Measurements from ENCODE around the gene R3HDM4.
"Not testable (repeated sequence)": the region's sequence is repeated elsewhere in the genome, so short reads cannot be mapped to it uniquely, and the experiment has no call there.

Gene R3HDM4

DNA sequence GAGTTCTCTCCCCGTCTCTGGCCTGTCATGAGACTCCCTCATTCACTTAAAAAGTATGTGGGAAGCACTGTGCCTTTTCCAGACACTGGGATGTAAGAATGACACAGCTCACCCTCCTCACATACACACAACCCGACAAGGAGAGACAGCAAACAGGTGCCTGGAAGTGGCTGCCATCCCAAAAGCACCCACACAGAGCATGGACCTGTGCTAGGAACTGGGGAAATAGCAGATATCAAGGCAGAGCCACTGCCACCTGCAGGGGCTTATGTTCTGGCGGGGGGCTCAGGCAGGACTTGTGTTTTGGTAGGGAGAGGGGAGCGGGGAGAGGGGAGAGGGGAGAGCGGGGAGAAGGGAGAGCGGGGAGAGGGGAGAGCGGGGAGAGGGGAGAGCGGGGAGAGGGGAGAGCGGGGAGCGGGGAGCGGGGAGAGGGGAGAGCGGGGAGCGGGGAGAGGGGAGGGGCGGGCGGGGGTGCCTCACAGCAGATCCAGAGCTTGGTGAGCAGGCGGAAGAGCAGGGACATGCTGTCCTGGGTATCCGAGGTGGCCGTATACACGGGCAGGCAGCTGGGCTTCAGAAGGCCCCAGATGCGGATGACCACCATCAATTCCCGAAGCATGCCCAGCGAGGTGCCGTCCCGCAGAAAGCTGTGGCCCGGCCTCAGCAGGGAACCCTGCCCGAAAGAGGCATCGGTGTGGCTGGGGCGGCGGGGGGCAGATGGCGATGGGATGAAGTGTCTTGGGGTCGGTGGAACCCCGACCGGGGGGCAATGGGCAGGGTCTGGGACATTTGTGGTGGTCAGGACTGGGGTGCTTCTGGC is 41.4 kb downstream of the R3HDM4 start:
- no peak for DNase-seq

DNA sequence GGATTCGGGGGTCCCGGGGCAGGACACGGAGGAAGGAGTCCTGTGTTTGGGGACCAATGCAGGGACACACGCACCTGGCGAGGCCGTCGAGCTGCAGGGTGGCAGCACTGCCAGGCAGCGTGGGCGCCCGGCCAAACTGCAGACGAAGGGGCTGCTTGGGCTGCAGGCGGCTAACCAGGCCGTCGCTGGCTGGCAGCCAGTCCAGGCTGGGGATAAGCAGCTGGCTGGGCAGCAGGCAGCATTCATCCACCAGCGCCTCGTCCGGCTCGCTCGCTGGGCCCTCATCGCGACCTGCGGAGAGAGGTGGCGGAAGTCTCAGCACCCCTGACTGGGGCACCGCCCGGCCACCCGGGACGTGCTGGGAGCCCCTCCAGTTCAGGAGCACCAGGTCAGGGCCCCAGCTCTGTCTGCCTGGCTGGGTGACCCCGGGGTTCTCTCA is 42.0 kb downstream of the R3HDM4 start:
- no peak for DNase-seq

DNA sequence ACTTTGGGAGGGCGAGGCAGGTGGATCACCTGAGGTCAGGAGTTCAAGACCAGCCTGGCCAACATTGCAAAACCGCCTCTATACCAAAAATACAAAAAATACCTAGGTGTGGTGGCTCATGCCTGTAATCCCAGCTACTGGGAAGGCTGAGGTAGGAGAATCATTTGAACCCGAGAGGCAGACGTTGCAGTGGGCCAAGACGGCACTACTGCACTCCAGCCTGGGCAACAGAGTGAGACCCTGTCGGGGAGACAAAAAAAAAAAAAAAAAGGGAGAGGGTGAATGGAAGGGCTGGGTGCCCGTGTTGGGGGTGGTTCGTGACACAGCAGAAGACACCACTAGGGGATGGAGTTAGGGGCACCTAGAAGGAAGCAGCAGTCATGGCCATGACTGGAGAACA is 42.7 kb downstream of the R3HDM4 start:
- DNase-seq, result no peak

DNA sequence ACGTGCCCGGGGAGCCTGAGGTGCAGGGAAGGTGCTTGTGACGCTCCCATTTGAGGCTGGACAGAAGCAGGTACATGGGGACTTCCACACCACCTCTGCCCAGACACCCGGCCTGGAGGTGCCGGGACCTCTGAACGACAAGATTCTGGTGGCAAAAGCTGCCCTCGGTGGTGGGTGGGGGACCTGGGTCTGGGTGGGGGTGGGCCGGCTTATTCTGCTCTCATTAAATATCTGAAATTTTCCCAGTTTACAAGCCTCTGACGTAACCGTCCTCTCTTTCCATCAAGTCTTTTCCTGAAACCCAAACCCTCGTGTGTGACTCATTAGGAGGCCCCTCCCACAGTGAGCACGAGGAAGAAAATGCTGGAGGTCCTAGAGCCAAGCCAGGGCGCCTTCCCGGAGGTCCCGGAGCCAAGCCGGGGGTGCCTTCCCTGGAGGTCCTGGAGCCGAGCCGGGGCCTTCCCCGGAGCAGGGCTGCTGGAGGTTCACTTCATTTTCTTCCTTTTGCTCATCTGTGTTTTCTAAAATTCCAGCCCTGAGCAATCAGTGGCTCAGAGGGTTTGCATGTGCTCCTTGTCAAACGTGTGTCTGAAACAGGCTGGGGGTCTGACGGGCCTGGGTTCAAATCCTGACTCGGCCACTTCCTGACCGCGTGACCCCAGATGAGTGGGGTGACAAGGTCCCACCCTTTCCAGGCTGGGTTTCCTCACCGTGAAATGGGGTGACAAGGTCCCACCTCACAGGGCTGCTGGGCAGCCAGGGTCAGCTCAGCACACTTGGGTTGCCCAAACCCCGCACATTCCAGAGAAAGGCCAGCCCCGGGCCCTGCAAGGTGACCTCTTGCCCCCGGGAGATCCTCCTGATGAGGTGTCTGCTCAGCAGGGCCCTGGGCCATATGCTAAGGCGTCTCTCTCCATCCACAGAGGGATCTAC is 43.5 kb downstream of the R3HDM4 start:
- DNase-seq, result no peak

DNA sequence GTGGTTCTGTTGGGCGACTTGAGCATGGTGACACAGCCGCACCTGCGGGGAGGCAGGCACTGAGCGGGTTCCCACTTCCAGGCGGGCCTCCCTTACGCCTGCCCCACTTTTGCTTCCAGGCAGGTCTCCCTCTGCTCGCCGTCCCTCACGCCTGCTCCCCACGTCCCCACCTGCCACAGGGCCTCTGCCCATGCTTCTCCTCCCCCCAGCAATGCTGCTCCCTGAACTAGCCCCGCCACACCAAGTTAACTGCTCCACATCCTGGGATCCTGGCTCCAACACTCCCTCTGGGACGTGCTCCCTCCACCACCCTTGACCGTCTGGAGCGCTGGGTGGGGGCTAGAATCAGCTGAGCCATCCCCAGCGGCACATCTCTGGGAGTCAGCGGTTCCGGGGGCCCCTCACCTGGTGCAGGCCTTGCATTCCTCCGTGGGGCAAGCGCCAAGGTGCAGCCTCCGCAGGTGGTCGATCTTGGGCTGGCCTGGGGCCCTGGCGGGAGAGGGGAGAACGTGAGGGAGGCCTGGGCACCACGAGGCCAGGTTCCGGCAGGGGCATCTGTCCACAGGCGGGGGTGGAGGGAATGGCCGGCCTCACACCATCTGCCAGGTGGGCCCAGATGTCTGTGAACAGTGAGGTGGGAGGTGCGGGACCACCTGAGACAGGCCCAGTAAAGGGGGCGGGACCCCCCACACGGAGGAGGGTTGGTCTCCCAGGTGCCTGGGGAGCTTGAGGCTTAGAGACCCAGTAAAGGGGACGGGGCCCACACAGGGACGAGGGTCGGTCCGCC is 44.4 kb downstream of the R3HDM4 start:
- no peak for DNase-seq

DNA sequence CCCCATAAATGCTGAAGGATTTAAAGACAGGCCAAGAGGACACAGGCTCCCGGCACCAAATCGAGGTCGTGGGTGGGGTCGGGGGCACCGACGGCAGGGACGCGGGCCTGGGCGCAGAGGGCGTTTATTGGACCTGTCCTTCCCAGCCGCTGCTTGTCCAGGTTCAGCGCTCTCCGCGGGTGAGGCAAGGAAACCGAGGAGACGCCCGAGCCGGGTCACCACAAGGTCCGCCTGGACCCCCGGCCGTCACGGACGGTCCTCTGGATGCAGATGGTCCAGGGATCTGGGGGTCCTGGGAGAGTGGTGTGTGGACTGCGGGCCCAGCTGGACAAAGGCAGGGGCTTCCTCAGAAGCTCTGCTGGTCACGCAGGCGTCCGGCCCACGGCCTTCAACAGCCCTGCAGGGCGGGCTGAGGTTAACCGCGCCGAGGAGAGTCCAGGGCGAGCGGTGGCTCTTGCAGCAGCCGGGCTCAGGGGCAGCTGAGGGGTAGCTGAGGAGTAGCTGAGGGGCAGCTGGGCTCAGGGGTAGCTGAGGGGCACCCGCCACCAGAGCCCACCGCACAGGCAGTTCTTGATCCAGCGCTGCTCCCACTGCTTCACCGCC is 45.1 kb downstream of the R3HDM4 start:
- DNase-seq, result no peak

DNA sequence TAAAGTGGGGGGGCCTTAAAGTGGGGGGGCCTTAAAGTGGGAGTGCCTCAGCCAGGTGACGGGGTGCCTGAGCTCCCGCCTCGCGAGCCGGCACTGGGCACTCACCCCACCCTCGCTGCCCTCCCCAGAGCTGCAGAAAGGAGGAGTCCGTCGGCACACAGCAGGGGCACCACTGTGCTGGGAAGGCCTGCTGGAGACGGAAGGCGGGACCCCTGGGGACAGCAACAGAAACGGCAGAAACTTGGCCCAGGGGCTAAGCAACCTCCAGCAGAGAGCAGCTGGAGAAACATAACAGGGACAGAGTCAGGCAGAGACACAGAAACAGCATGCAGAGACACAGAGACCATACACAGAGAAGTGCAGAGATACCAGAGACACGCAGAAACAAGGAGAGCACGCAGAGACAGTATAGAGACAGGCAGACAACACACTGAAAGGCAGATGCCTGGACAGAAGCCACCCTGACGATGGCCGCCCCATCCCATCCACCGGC is 45.7 kb downstream of the R3HDM4 start:
- no peak for DNase-seq

DNA sequence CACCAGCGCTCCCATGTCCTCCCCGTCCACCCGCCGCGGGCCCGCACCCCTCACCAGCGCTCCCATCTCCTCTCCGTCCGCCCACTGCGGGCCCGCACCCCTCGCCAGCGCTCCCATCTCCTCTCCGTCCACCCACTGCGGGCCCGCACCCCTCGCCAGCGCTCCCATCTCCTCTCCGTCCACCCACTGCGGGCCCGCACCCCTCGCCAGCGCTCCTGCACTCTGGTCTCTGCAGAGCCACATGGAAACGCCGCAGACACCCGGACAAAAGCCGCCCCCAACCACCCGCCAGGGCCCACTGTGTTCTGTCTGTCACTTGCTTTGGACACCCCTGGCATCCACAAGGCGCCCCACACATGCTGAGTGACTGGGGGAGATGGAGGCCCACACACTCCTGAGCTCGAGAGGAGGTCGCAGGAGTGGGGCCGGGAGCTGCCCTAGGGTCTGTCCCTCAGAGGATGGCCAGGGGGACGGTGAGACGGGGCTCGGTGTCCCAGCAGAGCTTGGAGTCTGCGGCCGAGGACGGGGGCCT is 46.2 kb downstream of the R3HDM4 start:
- no peak for DNase-seq

DNA sequence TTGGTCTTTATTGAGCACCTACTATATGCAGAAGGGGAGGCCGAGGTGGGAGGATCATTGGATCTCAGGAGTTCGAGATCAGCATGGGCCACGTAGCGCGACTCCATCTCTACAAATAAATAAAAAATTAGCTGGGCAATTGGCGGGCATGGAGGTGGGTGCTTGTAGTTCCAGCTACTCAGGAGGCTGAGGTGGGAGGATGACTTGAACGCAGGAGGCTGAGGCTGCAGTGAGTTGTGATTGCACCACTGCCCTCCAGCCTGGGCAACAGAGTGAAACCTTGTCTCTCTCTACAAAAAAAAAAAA is 49.8 kb downstream of the R3HDM4 start:
- no peak for DNase-seq

DNA sequence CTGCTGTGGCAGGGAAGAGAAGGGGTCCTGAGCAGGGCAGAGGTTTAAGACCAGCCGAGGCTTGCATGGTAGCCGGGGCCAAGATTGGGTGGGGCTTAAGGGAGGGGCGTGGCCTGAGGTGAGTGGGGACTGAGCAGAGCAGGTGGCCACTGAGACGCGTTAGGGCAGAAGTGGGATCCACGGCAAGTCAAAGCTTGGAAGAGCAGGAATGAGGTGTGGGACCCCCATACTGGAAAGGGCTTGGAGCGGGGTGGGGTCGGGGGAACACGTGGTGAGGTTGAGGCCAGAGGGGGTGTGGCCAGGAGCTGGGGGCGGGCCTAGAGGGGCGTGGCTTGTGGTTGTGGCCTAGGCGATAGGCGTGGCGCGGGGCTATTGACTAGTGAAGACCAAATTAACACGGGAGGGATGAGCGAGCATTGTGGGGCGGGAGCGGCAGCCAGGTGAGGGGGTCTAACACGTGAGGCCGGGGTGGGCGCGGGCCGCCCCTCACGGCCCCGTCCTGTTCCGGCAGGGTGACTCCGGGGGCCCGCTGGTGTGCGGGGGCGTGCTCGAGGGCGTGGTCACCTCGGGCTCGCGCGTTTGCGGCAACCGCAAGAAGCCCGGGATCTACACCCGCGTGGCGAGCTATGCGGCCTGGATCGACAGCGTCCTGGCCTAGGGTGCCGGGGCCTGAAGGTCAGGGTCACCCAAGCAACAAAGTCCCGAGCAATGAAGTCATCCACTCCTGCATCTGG is 50.3 kb downstream of the R3HDM4 start:
- DNase-seq, result no peak

DNA sequence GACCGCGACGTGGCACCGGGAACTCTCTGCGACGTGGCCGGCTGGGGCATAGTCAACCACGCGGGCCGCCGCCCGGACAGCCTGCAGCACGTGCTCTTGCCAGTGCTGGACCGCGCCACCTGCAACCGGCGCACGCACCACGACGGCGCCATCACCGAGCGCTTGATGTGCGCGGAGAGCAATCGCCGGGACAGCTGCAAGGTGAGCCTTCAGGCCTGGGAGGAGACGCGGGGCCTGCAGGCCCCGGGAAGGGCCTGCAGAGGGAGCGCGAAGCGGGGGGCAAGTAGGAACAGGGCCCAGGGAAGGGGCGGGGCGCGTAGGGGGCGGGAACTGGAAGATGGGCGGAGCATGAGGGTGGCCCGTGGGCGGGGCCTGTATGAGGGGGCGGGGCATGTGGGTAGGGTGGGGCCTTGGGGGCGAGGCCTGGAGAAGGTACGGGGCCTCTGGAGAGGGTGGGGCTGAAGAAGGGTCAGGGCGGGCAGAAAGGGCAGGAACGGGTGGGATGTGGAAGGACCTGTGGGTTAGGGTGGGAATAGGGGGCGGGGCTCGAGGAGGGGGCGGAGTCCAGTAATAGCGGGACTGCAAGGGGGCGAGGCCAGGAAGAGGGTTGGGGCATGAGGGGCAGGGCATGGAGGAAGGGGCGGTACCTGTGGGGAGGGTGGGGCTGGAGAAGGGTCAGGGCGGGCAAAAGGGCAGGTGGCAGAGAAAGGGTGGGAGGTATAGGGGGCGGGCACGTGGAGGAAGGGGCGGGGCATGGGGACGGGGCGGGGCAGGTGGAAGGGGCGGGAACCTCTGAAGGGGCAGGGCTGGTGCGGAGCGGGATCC is 51.1 kb downstream of the R3HDM4 start:
- DNase-seq, result no peak

DNA sequence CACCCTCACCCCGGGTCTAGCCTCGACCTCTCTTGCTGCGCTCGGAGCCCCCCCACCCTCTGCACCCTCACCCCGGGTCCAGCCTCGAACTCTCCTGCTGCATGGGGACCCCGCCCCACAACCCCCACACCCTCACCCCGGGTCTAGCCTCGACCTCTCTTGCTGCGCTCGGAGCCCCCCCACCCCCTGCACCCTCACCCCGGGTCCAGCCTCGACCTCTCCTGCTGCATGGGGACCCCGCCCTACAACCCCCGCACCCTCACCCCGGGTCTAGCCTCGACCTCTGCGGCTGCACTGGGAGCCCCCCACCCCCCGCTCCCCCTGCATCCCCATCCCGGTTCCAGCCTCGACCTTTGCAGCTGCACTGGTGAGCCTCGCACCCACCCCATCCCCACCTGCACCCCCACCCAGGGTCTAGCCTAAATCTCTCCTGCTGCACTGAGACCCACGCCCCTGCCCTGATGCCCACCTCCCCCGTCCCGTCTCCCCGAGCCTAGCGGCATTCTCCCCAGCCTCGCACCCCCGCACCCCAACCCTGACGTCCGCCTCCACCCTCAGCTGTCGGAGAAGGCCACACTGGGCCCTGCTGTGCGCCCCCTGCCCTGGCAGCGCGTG is 51.8 kb downstream of the R3HDM4 start:
- DNase-seq, result no peak

DNA sequence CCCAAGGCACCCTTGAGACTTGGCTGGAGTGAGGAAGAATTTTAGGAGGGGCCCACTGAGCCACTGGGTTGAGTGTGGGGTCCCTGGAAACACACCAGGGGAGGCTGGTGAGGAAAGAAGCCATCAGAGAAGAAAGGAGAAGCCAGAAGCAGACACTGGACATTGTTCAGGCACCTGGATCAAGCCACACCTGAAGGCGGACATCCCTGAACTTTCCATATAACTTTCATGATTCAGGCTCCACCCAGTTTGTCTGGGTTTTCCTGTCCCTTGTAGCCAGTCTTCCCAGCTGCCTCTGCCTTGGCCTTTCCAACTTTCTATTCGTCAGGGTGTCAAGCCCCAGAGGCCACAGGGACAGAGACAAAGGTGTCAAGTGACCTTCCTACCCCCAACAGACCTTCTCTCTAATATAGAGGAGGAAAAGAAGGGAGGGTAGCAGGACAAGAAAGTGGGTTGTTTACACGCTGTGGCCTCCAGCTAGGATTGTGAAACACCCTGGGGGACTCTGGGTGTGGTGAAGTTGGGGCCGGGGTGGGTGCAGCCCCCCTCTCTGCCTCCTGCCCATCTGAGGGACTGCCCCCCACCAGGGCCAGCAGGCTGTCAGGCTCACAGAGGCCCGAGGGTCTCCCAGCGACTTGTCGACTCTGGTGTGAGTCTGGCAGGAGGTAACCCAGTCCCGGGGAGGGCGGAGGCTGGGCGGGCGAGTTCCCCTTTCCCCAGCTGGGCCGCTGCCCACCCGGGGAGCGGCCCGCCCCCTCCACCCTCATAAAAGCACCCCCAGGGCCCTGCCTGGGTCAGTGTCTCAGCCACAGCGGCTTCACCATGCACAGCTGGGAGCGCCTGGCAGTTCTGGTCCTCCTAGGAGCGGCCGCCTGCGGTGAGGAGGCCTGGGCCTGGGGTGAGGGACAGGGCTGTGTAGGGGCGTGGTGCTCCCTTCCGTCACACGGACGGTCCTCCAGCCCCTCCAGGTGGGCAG is 53.9 kb downstream of the R3HDM4 start, which contains the start of gene CFD:
CFD (plus strand) TSS at position 797 of the 976 bp plus-strand sequence; CDS start at position 823, 26 bp downstream.
- DNase-seq, result no peak

DNA sequence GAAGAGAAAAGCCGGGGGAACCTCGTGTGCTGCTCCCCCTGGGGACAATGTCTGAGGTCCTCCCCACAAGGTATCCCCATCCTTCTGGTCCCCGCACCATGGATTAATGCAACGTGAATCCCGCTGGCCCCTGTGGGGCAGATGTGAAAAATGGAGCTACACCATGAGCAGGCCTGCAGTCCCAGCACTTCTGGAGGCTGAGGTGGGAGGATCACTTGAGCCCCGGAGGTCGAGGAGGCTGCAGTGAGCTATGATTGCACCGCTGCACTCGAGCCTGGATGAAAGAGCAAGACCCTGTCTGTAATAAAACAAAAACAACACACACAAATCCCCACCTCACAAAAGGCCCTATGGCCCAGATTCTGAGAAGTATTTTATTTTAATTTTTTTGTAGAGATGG is 54.7 kb downstream of the R3HDM4 start:
- no peak for DNase-seq

DNA sequence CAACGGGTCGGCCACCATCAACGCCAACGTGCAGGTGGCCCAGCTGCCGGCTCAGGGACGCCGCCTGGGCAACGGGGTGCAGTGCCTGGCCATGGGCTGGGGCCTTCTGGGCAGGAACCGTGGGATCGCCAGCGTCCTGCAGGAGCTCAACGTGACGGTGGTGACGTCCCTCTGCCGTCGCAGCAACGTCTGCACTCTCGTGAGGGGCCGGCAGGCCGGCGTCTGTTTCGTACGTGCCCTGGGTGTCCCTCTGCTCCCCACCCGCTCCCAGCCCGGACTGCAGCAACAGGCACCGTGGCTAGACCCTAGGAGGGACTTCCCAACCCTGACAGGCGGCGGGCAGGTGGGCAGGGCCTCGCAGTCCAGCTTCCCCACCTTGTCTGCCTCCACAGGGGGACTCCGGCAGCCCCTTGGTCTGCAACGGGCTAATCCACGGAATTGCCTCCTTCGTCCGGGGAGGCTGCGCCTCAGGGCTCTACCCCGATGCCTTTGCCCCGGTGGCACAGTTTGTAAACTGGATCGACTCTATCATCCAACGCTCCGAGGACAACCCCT is 57.4 kb downstream of the R3HDM4 start:
- no peak for DNase-seq

DNA sequence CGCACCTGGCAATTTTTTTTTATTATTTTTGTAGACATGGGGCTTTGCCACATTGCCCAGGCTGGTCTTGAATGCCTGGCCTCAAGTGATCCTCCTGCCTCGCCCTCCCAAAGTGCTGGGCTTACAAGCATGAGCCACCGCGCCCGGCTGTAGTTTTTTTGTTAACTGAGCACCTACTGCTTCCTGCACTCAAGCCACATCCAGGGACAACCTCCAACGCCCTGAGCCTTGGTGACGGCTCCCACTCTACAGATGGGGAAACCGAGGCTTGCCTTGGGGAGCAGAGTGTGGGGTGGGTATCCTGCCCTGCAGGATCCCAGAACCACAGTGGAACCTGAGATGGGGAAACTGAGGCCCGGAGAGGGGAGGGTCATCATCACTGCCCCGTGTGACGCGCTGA is 57.9 kb downstream of the R3HDM4 start:
- DNase-seq, result no peak

DNA sequence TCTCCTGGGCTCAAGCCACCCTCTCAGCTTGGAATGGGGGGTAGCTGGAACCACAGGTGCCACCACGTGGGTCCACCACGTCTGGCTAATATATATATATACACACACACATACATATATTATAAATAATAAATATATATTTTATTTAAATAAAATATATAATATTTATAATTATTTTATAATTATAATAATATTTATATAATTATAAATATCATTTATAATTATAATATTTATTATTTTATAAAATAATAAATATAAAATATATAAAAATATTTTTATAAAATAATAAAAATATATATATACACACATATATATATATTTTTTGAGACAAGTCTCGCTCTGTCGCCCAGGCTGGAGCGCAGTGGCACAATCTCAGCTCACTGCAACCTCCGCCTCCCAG is 58.5 kb downstream of the R3HDM4 start:
- DNase-seq, result no peak

DNA sequence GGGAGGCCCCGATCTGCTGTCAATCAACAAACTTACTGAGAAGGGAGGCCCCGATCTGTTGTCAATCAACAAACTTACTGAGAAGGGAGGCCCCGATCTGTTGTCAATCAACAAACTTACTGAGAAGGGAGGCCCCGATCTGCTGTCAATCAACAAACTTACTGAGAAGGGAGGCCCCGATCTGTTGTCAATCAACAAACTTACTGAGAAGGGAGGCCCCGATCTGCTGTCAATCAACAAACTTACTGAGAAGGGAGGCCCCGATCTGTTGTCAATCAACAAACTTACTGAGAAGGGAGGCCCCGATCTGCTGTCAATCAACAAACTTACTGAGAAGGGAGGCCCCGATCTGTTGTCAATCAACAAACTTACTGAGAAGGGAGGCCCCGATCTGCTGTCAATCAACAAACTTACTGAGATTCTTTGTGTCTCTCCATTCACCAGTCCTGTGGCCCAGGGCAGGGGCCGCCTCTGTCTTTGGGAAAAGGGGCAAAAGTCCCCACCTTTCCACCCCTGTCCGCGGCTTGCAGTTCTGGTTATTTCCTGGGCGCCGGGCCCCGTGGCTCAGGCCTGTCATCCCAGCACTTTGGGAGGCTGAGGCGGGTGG is 59.3 kb downstream of the R3HDM4 start:
- DNase-seq, result not testable (repeated sequence)

Measured in NCI-H524 treated with DMSO at 0.1 percent for 48 hours (cell line).